IMR-90 (cell line): ENCODE measurements around the gene INO80D. TPM values are rescaled to one million over a fixed set of nuclear protein-coding genes. Genes with fewer than 3 reads are reported as not detected.

Experiments used
- ATAC-seq: fragments of 200-7000 bp; cut with Tn5 transposase; 2 replicates; pipeline ENCODE4 v1.9.1; 2020; ENCODE audit warnings: low read depth, mild to moderate bottlenecking, moderate library complexity
- BruUV-seq: library from RNA; stranded (reverse); fragments of 400-500 nt; replicated peaks from 2 replicates; lab custom pipeline; 2021; lab: Mats Ljungman, UMichigan
- CTCF ChIA-PET: fragments of 300-600 bp; formaldehyde crosslinking; extraction: SDS; loops from one replicate; lab custom pipeline; 2021; ENCODE audit warnings: antibody characterized with exemption; lab: Yijun Ruan, JAX
- POLR2A ChIA-PET: fragments of 300-600 bp; sonication (Branson Sonifier 250); formaldehyde crosslinking; loops from one replicate; lab custom pipeline; 2022; ENCODE audit warnings: antibody characterized with exemption; ENCODE audit not compliant: unreplicated experiment; lab: Charles Lee
- DNase-seq: peaks from one replicate; pipeline ENCODE4 v3.0.0; 2013
- H2AFZ ChIP-seq: replicated peaks from 2 replicates; pipeline ENCODE3; 2013; ENCODE audit warnings: low read length, mild to moderate bottlenecking; ENCODE audit not compliant: poor library complexity
- H2AK5ac ChIP-seq: 2 replicates; pipeline ENCODE4 v1.6.1; 2013; ENCODE audit warnings: low read depth, low read length, inconsistent platforms
- H2AK9ac ChIP-seq: replicated peaks from 2 replicates; pipeline ENCODE3; 2013; ENCODE audit warnings: mild to moderate bottlenecking, low read depth, low read length, moderate library complexity; ENCODE audit not compliant: poor library complexity
- H2BK120ac ChIP-seq: 2 replicates; pipeline ENCODE4 v1.6.1; 2013; ENCODE audit warnings: low read depth, low read length, inconsistent platforms
- H2BK15ac ChIP-seq: 3 replicates; pipeline ENCODE4 v1.6.1; 2013; ENCODE audit warnings: low read depth, low read length, inconsistent platforms
- H2BK20ac ChIP-seq: 2 replicates; pipeline ENCODE4 v1.6.1; 2013; ENCODE audit warnings: low read depth, mild to moderate bottlenecking, inconsistent platforms, low read length, moderate library complexity
- H2BK5ac ChIP-seq: 2 replicates; pipeline ENCODE4 v1.6.1; 2013; ENCODE audit warnings: mild to moderate bottlenecking, low read depth, low read length, inconsistent platforms; ENCODE audit not compliant: poor library complexity, severe bottlenecking
- H3K14ac ChIP-seq: replicated peaks from 2 replicates; pipeline ENCODE4 v1.6.1; 2013; ENCODE audit warnings: low read depth, low read length, inconsistent platforms
- H3K18ac ChIP-seq: 2 replicates; pipeline ENCODE4 v1.6.1; 2013; ENCODE audit warnings: low read depth, low read length, control low read depth
- H3K23ac ChIP-seq: 2 replicates; pipeline ENCODE4 v1.6.1; 2013; ENCODE audit warnings: low read depth, low read length, inconsistent platforms
- H3K27ac ChIP-seq: 2 replicates; pipeline ENCODE4 v1.5.1; 2013; ENCODE audit warnings: mild to moderate bottlenecking, control low read depth, low read length; ENCODE audit not compliant: insufficient read depth
- H3K27me3 ChIP-seq: 2 replicates; pipeline ENCODE4 v1.6.1; 2013; ENCODE audit warnings: low read length; ENCODE audit not compliant: control insufficient read depth, insufficient read depth
- H3K36me3 ChIP-seq: 2 replicates; pipeline ENCODE4 v1.6.1; 2013; ENCODE audit warnings: low read length, mixed read lengths; ENCODE audit not compliant: control insufficient read depth, insufficient read depth
- H3K4ac ChIP-seq: 2 replicates; pipeline ENCODE4 v1.6.1; 2013; ENCODE audit warnings: low read depth, low read length, inconsistent platforms
- H3K4me1 ChIP-seq: 2 replicates; pipeline ENCODE4 v1.6.1; 2013; ENCODE audit warnings: low read length, mixed read lengths; ENCODE audit not compliant: control insufficient read depth, insufficient read depth
- H3K4me2 ChIP-seq: 2 replicates; pipeline ENCODE4 v1.6.1; 2013; ENCODE audit warnings: low read depth, mild to moderate bottlenecking, control low read depth, low read length, moderate library complexity
- H3K4me3 ChIP-seq: 2 replicates; pipeline ENCODE4 v1.5.1; 2013; ENCODE audit warnings: low read depth, mild to moderate bottlenecking, control low read depth, low read length, moderate library complexity; ENCODE audit not compliant: insufficient read depth
- H3K56ac ChIP-seq: 2 replicates; pipeline ENCODE4 v1.6.1; 2013; ENCODE audit warnings: low read length, inconsistent platforms; ENCODE audit not compliant: insufficient read depth; ENCODE audit errors: extremely low read depth
- H3K79me1 ChIP-seq, 2 experiments: 2 replicates each; pipeline ENCODE4 v1.6.1; 2013; ENCODE audit warnings: low read length in 2 of 2, inconsistent platforms in 1 of 2, low read depth in 1 of 2
- H3K9ac ChIP-seq: 2 replicates; pipeline ENCODE4 v1.6.1; 2013; ENCODE audit warnings: low read depth, low read length, control low read depth
- H3K9me1 ChIP-seq: 2 replicates; pipeline ENCODE4 v1.6.1; 2013; ENCODE audit warnings: low read length, inconsistent platforms; ENCODE audit not compliant: insufficient read depth
- H3K9me3 ChIP-seq: 2 replicates; pipeline ENCODE4 v1.6.1; 2013; ENCODE audit warnings: low read length; ENCODE audit not compliant: control insufficient read depth, insufficient read depth
- H4K20me1 ChIP-seq: 2 replicates; pipeline ENCODE4 v1.6.1; 2013; ENCODE audit warnings: low read length, inconsistent platforms; ENCODE audit not compliant: insufficient read depth
- H4K5ac ChIP-seq: 2 replicates; pipeline ENCODE4 v1.6.1; 2013; ENCODE audit warnings: mild to moderate bottlenecking, low read depth, low read length, control low read depth
- H4K8ac ChIP-seq, 2 experiments: 2 replicates each; pipeline ENCODE4 v1.6.1; 2013; ENCODE audit warnings: low read depth in 2 of 2, low read length in 2 of 2, control low read depth in 1 of 2, inconsistent platforms in 1 of 2
- H4K91ac ChIP-seq: 2 replicates; pipeline ENCODE4 v1.6.1; 2013; ENCODE audit warnings: low read depth, low read length, inconsistent platforms; ENCODE audit not compliant: insufficient read depth
- MXI1 ChIP-seq: IDR thresholded peaks from 2 replicates; pipeline ENCODE4 v1.6.1; 2012; ENCODE audit warnings: low read depth, mild to moderate bottlenecking, low read length, moderate library complexity, borderline replicate concordance
- WGBS, 2 experiments: methylation state at CpG; one replicate each; pipeline versions ENCODE4 v1.1.5 to v1.1.7; 2013; ENCODE audit warnings: missing lambda C conversion rate in 2 of 2; ENCODE audit not compliant: insufficient read length in 1 of 2; ENCODE audit errors: extremely low coverage in 2 of 2; 5-methylcytosine and 5-hydroxymethylcytosine counted together
- dilution Hi-C: fragments of 300-500 bp; cut with HindIII; formaldehyde crosslinking; loops from one replicate; pipeline ENCODE4 v1.14.3; 2018; ENCODE audit warnings: low sequenced_read_pairs; ENCODE audit not compliant: unreplicated experiment
- in situ Hi-C: fragments of 300-500 bp; cut with MboI; formaldehyde crosslinking; loops from 3 replicates; pipeline ENCODE4 v1.14.3; 2019; ENCODE audit warnings: low sequenced_read_pairs, inconsistent platforms, mixed read lengths
- intact Hi-C: fragments of 100-400 bp; cut with micrococcal nuclease; formaldehyde crosslinking; loops from 2 replicates; pipeline ENCODE4 v1.10.0; 2022
- polyA plus RNA-seq, 3 experiments: library from polyadenylated mRNA; depleted of rRNA; stranded (reverse); fragments of >200 nt; gene quantifications; 2 replicates each; pipeline ENCODE4 v1.2.3, GENCODE V29; 2012; ENCODE audit warnings: low replicate concordance in 1 of 3
- total RNA-seq: library from RNA; depleted of rRNA; stranded (reverse); fragments of >200 nt; gene quantifications from 2 replicates; pipeline ENCODE4 v1.2.3, GENCODE V29; 2012
- TF ChIP-seq, protein P1 (sequence below): conservative IDR thresholded peaks from 2 replicates; pipeline ENCODE4 v1.5.1; 2012; ENCODE audit warnings: mild to moderate bottlenecking, low read depth, low read length, improper control_type of control experiment

The INO80D gene
- total and polyA plus RNA-seq, 2 of the 4 experiments (the other 2 are of a cell fraction): 0.79 to 4.5 TPM

DNA sequence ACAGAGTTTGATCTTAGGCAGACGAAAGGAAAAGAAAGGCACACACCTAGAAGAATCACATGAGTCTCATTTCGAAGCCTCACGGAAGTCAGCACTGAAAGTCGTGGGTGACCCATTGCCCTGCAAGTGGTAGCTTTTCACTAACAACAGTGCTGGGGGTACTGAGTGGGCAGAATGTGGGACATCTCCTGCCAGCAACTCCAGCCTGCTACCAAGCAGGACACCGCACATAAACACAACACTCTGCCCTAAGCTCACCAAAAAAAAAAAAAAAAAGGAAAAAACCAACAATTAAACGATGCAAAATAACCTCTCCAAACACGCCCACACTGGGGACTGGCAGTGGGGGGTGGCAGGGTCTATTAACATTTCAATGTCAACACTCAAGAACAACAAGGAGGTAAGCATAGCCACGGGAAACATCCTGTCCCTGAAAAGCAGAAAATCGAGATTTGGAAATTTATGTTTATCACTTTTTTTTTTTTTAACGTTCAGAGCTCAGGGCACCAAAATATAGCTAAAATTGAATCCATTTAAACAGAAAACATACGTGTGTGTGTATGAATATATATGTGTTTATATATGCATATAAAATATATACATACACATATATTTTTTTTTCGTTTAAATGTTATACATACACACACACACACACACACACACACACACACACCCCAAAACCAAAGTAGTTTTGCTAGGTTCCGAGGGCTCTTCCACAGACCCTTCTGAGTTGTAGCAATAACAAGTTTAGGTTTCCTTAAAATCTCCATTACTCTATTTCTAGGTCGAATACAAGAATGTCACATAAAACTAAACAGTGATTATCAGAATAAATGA, 2.2 kb downstream of the INO80D start:
- Histone ChIP-seq H2BK15ac (no peak overlapping the region), H3K27me3 (no peaks in the 10 kb centered on the region), H4K8ac (peak overlapping the region in 1 of 2 experiments; percentile 93; a peak in 1 of 4 replicates), H2BK120ac (no peak overlapping the region), H3K4ac (peak overlapping the region; percentile 37; the same call in 1 of the 2 replicates), H2BK5ac (peak overlapping the region; percentile 78), H3K14ac (peak overlapping the region; percentile 98; the same call in 1 of the 2 replicates), H3K27ac (peak overlapping the region; percentile 42; the same call in 1 of the 2 replicates), H4K5ac (no peak overlapping the region; the same call in 1 of the 2 replicates), H3K9me3 (no peaks in the 10 kb centered on the region), H3K23ac (peak overlapping the region; percentile 96), H3K79me1 (peaks cover 16 to 46% of the 10 kb centered on the region in 2 experiments), H3K4me3 (peak overlapping the region; percentile 46), H2BK20ac (0 out of 2 replicates have a peak overlapping the region, but pooled peaks have one; percentile 1), H2AK5ac (no peak overlapping the region; the same call in 1 of the 2 replicates), H4K20me1 (0 out of 2 replicates have a peak, but pooled peaks cover 4% of the 10 kb centered on the region), H3K4me1 (peaks cover 4% of the 10 kb centered on the region), H3K4me2 (peak overlapping the region; percentile 88), H2AFZ (peak overlapping the region; percentile 73), H3K56ac (no peak overlapping the region; the same call in 1 of the 2 replicates), H3K9me1 (peaks cover 8% of the 10 kb centered on the region; the same call in 1 of the 2 replicates), H2AK9ac (peak overlapping the region; percentile 99), H3K9ac (peak overlapping the region; percentile 73), H3K36me3 (no peaks in the 10 kb centered on the region), H4K91ac (no peak overlapping the region), H3K18ac (peak overlapping the region; percentile 2; the same call in 1 of the 2 replicates)
- ATAC-seq (no peak), DNase-seq (no peak)
- no CpG with 5 or more reads among the region's 14 CpGs for WGBS, 2 experiments
- ChIA-PET CTCF (no interaction called here), POLR2A (no interaction called here)
- dilution Hi-C loops (no loop called here), in situ Hi-C loops (no loop called here), intact Hi-C loops (loop anchor here (2.0 kb wide), 1 partner anchor 23 kb away; no protein-coding TSS in a partner anchor)
- TF ChIP-seq, protein P1, sequence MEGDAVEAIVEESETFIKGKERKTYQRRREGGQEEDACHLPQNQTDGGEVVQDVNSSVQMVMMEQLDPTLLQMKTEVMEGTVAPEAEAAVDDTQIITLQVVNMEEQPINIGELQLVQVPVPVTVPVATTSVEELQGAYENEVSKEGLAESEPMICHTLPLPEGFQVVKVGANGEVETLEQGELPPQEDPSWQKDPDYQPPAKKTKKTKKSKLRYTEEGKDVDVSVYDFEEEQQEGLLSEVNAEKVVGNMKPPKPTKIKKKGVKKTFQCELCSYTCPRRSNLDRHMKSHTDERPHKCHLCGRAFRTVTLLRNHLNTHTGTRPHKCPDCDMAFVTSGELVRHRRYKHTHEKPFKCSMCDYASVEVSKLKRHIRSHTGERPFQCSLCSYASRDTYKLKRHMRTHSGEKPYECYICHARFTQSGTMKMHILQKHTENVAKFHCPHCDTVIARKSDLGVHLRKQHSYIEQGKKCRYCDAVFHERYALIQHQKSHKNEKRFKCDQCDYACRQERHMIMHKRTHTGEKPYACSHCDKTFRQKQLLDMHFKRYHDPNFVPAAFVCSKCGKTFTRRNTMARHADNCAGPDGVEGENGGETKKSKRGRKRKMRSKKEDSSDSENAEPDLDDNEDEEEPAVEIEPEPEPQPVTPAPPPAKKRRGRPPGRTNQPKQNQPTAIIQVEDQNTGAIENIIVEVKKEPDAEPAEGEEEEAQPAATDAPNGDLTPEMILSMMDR: no peak
- TF ChIP-seq MXI1: no peak
- TSS peak; percentile 29 for BruUV-seq
